Gastroesophageal sphincter (tissue), 3 donors: ENCODE data around the gene UGT1A5.

Source experiments
- CTCF ChIP-seq, 4 experiments: fragments of 200-600 bp in 2 of 4; fragments of 450-650 bp in 2 of 4; sonication (generic) in 1 of 4; IDR thresholded peaks; one replicate each; pipeline ENCODE4 v1.5.1; 2017 to 2019; ENCODE audit warnings: antibody characterized with exemption in 4 of 4, mild to moderate bottlenecking in 2 of 4, moderate library complexity in 2 of 4
- POLR2AphosphoS5 ChIP-seq: sonication (generic); formaldehyde crosslinking; IDR thresholded peaks from one replicate; pipeline ENCODE4 v1.6.1; 2017; ENCODE audit warnings: antibody characterized with exemption

GRCh38 chr2:233764264-233764663 is 51.6 kb downstream of the UGT1A5 start:
- TF ChIP-seq CTCF (IDR thresholded peaks at IDR 0.05), result no peak
- no peak for TF ChIP-seq POLR2AphosphoS5
